Hepatocyte (in vitro differentiated cells): ENCODE data around the gene SPON1.

Source experiments
- CTCF ChIP-seq: fragments of 200-600 bp; sonication (generic); IDR thresholded peaks from 2 replicates; pipeline ENCODE4 v1.5.1; 2016; ENCODE audit warnings: antibody characterized with exemption, mild to moderate bottlenecking; ENCODE audit not compliant: poor library complexity
- EZH2 ChIP-seq: fragments of 200-600 bp; sonication (generic); IDR thresholded peaks from 2 replicates; pipeline ENCODE4 v1.6.1; 2016; ENCODE audit warnings: antibody characterized with exemption, mild to moderate bottlenecking, borderline replicate concordance
- EZH2phosphoT487 ChIP-seq: fragments of 200-600 bp; sonication (generic); IDR thresholded peaks from one replicate; pipeline ENCODE4 v1.6.1; 2018; ENCODE audit warnings: antibody characterized with exemption, mild to moderate bottlenecking, low read depth, moderate library complexity; ENCODE audit not compliant: unreplicated experiment, severe bottlenecking

GRCh38 chr11:14119357-14119756 lies 156.8 kb downstream of the SPON1 start:
- no peak for TF ChIP-seq EZH2
- no peak for TF ChIP-seq CTCF
- TF ChIP-seq EZH2phosphoT487: no peak
